Prostate gland (tissue), 2 donors: ENCODE data around the gene PALD1. TPM values are rescaled to one million over a fixed set of nuclear protein-coding genes. Genes with fewer than 3 reads are reported as not detected.

Source experiments
- DNase-seq: peaks from one replicate; pipeline ENCODE4 v3.0.0-alpha.2; 2019; ENCODE audit warnings: low spot score
- H3K27ac ChIP-seq, 2 donors: fragments of 200-600 bp; sonication (generic); 2 replicates each; pipeline ENCODE4 v1.5.1; 2017 to 2019
- H3K27me3 ChIP-seq: fragments of 200-600 bp; sonication (generic); replicated peaks from 2 replicates; pipeline ENCODE4 v1.5.1; 2019; ENCODE audit not compliant: insufficient read depth
- H3K36me3 ChIP-seq, 2 donors: fragments of 200-600 bp; sonication (generic); 1 replicate in 1 of 2; 2 replicates in 1 of 2; pipeline versions ENCODE4 v1.5.1 to v1.8.1; 2017 to 2019
- H3K4me1 ChIP-seq: fragments of 200-600 bp; sonication (generic); replicated peaks from 2 replicates; pipeline ENCODE4 v1.5.1; 2019
- H3K4me3 ChIP-seq, 2 donors: fragments of 200-600 bp; sonication (generic); 2 replicates each; pipeline ENCODE4 v1.5.1; 2017 to 2019
- H3K9me3 ChIP-seq: fragments of 200-600 bp; sonication (generic); 2 replicates; pipeline ENCODE4 v1.5.1; 2017
- POLR2A ChIP-seq: fragments of 450-650 bp; IDR thresholded peaks from one replicate; pipeline ENCODE4 v1.6.1; 2016; ENCODE audit warnings: antibody characterized with exemption, mild to moderate bottlenecking
- POLR2AphosphoS5 ChIP-seq: sonication (generic); formaldehyde crosslinking; IDR thresholded peaks from one replicate; pipeline ENCODE4 v1.6.1; 2017; ENCODE audit warnings: antibody characterized with exemption
- WGBS: methylation state at CpG from one replicate; pipeline ENCODE4 v1.1.5; 2018; 5-methylcytosine and 5-hydroxymethylcytosine counted together
- intact Hi-C: fragments of 100-400 bp; cut with DNase I; formaldehyde crosslinking; loops from one replicate; pipeline ENCODE4 v1.14.2; 2022
- total RNA-seq, 2 donors: library from RNA; depleted of rRNA; stranded (reverse); fragments of >200 nt; gene quantifications; one replicate each; pipeline ENCODE4 v1.1.0, GENCODE V29; 2016
- TF ChIP-seq, protein P1 (sequence below), 4 experiments: fragments of 200-600 bp in 2 of 4; fragments of 450-650 bp in 2 of 4; sonication (generic) in 2 of 4; IDR thresholded peaks; 1 replicate in 3 of 4; 2 replicates in 1 of 4; pipeline ENCODE4 v1.5.1; 2016 to 2019; ENCODE audit warnings: antibody characterized with exemption in 4 of 4, mild to moderate bottlenecking in 2 of 4, moderate library complexity in 2 of 4

PALD1 gene
- total RNA-seq, 2 donors from 2014 or later = 6.6 to 12.4 TPM

DNA sequence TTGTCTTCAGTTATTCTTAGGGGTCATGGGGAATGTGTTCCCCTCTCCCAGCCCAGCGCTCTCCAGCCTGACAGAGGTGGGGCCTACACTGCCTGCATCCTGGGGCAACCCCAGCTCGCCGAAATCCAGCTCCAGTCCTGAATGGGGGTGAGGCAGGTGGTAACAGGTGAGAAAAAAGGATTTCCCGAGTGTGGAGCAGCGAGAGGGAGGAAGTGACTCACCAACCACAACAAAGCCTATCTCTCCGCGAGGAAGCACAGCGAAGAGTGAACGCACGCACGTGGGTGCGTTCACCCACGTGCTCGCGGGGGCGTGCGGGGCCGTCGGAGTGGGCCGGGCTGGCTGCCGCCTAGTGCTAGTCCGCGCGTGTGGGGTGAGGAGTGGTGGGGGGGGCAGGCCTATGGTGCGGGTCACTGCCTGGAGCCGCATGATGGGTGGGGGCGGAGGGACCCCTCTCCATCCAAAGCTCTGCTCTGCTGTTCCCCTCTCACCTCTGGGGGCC is 855 bp upstream of the PALD1 start:
- intact Hi-C loops = no loop called here
- Histone ChIP-seq H3K27ac (peak overlapping the region in 1 of 2 donors; percentile 57), H3K36me3 (no peaks in the 10 kb centered on the region), H3K9me3 (no peaks in the 10 kb centered on the region), H3K4me1 (no peaks in the 10 kb centered on the region), H3K27me3 (no peaks in the 10 kb centered on the region), H3K4me3 (peak overlapping the region; percentile 49 to 54)
- WGBS = 7% methylated on average over 27 of the region's 27 CpGs
- TF ChIP-seq, protein P1, sequence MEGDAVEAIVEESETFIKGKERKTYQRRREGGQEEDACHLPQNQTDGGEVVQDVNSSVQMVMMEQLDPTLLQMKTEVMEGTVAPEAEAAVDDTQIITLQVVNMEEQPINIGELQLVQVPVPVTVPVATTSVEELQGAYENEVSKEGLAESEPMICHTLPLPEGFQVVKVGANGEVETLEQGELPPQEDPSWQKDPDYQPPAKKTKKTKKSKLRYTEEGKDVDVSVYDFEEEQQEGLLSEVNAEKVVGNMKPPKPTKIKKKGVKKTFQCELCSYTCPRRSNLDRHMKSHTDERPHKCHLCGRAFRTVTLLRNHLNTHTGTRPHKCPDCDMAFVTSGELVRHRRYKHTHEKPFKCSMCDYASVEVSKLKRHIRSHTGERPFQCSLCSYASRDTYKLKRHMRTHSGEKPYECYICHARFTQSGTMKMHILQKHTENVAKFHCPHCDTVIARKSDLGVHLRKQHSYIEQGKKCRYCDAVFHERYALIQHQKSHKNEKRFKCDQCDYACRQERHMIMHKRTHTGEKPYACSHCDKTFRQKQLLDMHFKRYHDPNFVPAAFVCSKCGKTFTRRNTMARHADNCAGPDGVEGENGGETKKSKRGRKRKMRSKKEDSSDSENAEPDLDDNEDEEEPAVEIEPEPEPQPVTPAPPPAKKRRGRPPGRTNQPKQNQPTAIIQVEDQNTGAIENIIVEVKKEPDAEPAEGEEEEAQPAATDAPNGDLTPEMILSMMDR (IDR thresholded peaks at IDR 0.05) = no peak
- no peak for TF ChIP-seq POLR2AphosphoS5
- TF ChIP-seq POLR2A = no peak
- DNase-seq = no peak

DNA sequence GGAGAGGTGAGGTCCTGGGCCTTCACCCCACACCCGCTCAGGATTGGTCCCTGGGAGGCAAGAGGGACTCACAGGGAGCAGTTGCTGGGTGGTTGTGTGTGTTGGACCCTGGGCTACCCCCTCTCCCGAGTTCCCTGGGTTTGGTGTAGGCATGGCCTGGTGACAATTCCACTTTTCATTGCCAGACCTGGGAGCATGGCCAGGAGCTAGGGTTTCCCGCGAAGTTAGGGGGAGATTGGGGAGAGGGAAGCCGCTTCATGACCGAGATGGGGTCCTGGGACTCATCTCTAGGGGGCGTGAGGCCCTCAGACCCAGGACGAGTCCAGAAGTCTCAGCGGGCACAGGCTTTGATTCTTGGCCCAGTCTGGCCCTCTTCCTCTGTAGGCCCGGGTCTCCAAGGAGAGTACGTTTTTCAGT is 606 bp downstream of the PALD1 start:
- no peaks in the 10 kb centered on the region for H3K27me3 ChIP-seq
- intact Hi-C loops = no loop called here
- peak overlapping the region; percentile 57 to 59 for H3K27ac ChIP-seq
- WGBS = 31% methylated on average over 10 of the region's 11 CpGs
- TF ChIP-seq, protein P1 (IDR thresholded peaks at IDR 0.05) = no peak
- TF ChIP-seq POLR2A (no peak), POLR2AphosphoS5 (no peak)
- no peaks in the 10 kb centered on the region for H3K36me3 ChIP-seq
- H3K4me1 ChIP-seq = no peaks in the 10 kb centered on the region
- H3K4me3 ChIP-seq = peak overlapping the region; percentile 49 to 54
- DNase-seq = no peak
- no peaks in the 10 kb centered on the region for H3K9me3 ChIP-seq

DNA sequence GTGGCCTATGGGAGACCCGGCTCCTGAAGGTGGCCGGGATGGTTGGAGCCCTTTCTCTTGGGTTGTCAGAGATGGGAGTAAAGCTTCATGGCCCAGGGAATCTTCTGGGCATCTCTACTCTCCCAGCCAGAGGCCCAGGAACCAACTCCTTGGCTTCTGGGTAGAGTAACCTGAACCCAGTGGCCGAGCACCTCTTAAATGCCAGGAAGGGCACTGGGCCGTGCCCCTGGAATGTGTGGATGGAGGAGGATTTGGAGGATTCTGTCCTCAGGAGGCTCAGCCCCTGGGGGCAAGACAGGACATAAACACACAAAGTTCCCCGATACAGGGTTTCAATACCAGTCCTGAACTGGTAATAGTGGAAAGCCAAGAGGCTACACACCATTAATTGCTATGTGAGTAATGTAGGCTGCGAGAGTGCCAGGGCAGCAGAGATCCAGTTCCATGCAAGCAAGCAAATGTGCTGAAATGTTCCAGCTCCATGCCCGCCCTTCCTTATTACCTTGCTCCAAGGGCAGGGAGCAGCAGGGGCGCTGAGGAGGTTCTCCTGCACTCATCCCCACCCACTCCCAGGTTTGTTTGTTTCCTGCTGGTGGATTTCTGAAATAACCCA is 1.2 kb downstream of the PALD1 start:
- Histone ChIP-seq H3K27ac (peak overlapping the region; percentile 57 to 59), H3K4me1 (no peaks in the 10 kb centered on the region), H3K27me3 (no peaks in the 10 kb centered on the region), H3K4me3 (peak overlapping the region in 1 of 2 donors; percentile 54), H3K36me3 (no peaks in the 10 kb centered on the region), H3K9me3 (no peaks in the 10 kb centered on the region)
- 61% methylated on average over 8 of the region's 8 CpGs for WGBS
- intact Hi-C loops = no loop called here
- DNase-seq = no peak
- TF ChIP-seq POLR2A (no peak), POLR2AphosphoS5 (no peak)
- TF ChIP-seq, protein P1 (IDR thresholded peaks at IDR 0.05) = no peak

DNA sequence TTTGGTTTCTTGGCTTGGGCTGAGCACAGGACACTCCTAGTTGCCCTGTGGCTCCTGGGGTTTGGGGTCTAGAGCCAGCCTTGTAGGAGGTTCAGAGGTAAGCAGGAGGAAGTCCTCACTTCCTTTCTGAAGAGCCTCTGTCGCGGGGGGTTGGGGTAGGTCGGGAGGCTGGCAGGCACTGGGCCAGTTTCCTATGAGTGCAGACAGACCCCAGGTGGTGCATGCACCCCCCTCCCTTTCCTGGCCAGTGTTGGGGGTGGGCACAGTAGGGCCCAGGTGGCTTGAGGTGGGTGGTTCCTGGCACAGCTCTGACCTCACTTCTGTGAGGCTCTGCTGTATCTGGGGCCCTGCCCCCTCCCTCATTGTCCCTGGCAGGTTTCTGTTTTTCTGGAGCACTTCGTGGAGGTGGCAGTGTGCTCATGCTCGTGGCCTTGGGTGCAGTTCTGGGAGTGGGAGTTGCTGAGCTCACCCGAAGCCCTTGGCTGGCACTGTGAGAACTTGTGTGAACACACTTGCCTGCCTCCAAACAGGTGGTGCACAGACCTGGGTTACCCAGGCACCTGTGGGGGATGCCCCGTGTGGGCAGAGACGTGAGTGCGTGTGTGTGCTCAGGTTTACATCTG is 1.8 kb downstream of the PALD1 start:
- Histone ChIP-seq H3K9me3 (no peaks in the 10 kb centered on the region), H3K36me3 (no peaks in the 10 kb centered on the region), H3K4me3 (no peak overlapping the region), H3K27ac (peak overlapping the region in 1 of 2 donors; percentile 57), H3K27me3 (no peaks in the 10 kb centered on the region), H3K4me1 (no peaks in the 10 kb centered on the region)
- intact Hi-C loops = no loop called here
- TF ChIP-seq, protein P1 (IDR thresholded peaks at IDR 0.05) = no peak
- no peak for TF ChIP-seq POLR2AphosphoS5
- TF ChIP-seq POLR2A = no peak
- no peak for DNase-seq
- WGBS = 47% methylated on average over 8 of the region's 9 CpGs

DNA sequence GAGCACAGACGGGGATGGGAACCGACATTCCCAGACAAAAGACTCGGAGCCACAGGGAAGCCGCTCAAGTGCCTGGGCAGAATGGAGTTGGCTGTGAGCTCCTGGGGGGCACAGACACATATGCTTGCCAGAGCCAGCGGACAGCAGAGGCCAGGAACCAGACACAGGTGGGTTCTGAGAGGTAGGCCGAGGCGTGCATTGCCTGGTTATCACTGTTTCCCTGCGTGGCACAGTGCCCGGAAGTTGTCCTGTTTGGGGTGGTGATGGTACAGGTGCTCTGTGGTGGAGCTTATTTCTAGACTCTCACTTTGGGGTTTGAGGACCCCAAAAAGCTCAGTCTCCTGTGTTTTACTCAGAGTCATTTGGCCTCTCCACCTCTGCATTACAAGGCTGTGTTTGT is 2.5 kb downstream of the PALD1 start:
- Histone ChIP-seq H3K27me3 (no peaks in the 10 kb centered on the region), H3K36me3 (no peaks in the 10 kb centered on the region), H3K4me3 (no peak overlapping the region), H3K4me1 (no peaks in the 10 kb centered on the region), H3K27ac (no peak overlapping the region), H3K9me3 (no peaks in the 10 kb centered on the region)
- intact Hi-C loops = no loop called here
- DNase-seq = no peak
- TF ChIP-seq, protein P1 (IDR thresholded peaks at IDR 0.05) = no peak
- TF ChIP-seq POLR2A (no peak), POLR2AphosphoS5 (no peak)
- WGBS = 84% methylated on average over 9 of the region's 9 CpGs
